GM18519 (cell line): Measurements from ENCODE around the gene FBLN5.

Experiments used
- ATAC-seq: cut with Tn5 transposase; IDR thresholded peaks from one replicate; pipeline ENCODE4 v1.9.1; 2021; ENCODE audit warnings: mild to moderate bottlenecking, moderate library complexity; ENCODE audit not compliant: unreplicated experiment, low FRiP score

FBLN5 gene

GRCh38 chr14:91835920-91836843 lies 111.3 kb downstream of the FBLN5 start:
- ATAC-seq, result no peak

- ATAC-seq, result no peak
These were observed 112.1 kb downstream of the FBLN5 start for GRCh38 chr14:91835197-91835919.

- no peak for ATAC-seq
These were observed 112.9 kb downstream of the FBLN5 start for GRCh38 chr14:91834571-91834970.

- ATAC-seq, result no peak
These were observed 116.2 kb downstream of the FBLN5 start for GRCh38 chr14:91831337-91831736.

- no peak for ATAC-seq
These were observed 116.7 kb downstream of the FBLN5 start for GRCh38 chr14:91830777-91831176.

GRCh38 chr14:91829511-91829910 lies 118.0 kb downstream of the FBLN5 start:
- ATAC-seq, result no peak

GRCh38 chr14:91827746-91828145 lies 119.7 kb downstream of the FBLN5 start:
- ATAC-seq, result no peak
